H1 (cell line): ENCODE results near the gene LRP3. TPM values are rescaled to one million over a fixed set of nuclear protein-coding genes. Genes with fewer than 3 reads are reported as not detected.

Source experiments
- CTCF ChIA-PET: fragments of 300-600 bp; sonication (Branson Sonifier 250); formaldehyde crosslinking; loops from one replicate; lab custom pipeline; 2021; ENCODE audit not compliant: partially characterized antibody; lab: Charles Lee
- POLR2A ChIA-PET: fragments of 300-600 bp; sonication (Branson Sonifier 250); formaldehyde crosslinking; loops from one replicate; lab custom pipeline; 2021; ENCODE audit warnings: inconsistent platforms; ENCODE audit not compliant: partially characterized antibody; lab: Charles Lee
- DNase-seq, 2 experiments: peaks; one replicate each; pipeline versions ENCODE4 v3.0.0 to v3.0.0-alpha.2; 2010 to 2022; ENCODE audit warnings: low spot score in 2 of 2, low read depth in 1 of 2, mixed read lengths in 1 of 2
- FAIRE-seq: peaks from 2 replicates; lab custom pipeline; 2011; peaks lifted over from hg19 to GRCh38; lab: Jason Lieb, UNC
- H2AFZ ChIP-seq: 2 replicates; pipeline ENCODE4 v1.8.1; 2012; ENCODE audit warnings: low read length, inconsistent platforms
- H2AK5ac ChIP-seq: 2 replicates; pipeline ENCODE4 v1.6.1; 2013; ENCODE audit warnings: low read depth, low read length
- H2BK120ac ChIP-seq: replicated peaks from 2 replicates; pipeline ENCODE3; 2013; ENCODE audit warnings: low read depth, low read length, inconsistent platforms
- H2BK12ac ChIP-seq: 2 replicates; pipeline ENCODE4 v1.6.1; 2013; ENCODE audit warnings: low read depth, low read length
- H2BK15ac ChIP-seq: 2 replicates; pipeline ENCODE4 v1.6.1; 2013; ENCODE audit warnings: low read length
- H2BK20ac ChIP-seq: 2 replicates; pipeline ENCODE4 v1.6.1; 2013; ENCODE audit warnings: low read length
- H2BK5ac ChIP-seq: 2 replicates; pipeline ENCODE4 v1.6.1; 2013; ENCODE audit warnings: low read depth, low read length
- H3K14ac ChIP-seq: 2 replicates; pipeline ENCODE4 v1.6.1; 2013; ENCODE audit warnings: inconsistent platforms; ENCODE audit not compliant: insufficient read length
- H3K18ac ChIP-seq: 2 replicates; pipeline ENCODE4 v1.6.1; 2013; ENCODE audit warnings: low read length; ENCODE audit errors: extremely low read depth
- H3K23ac ChIP-seq: 2 replicates; pipeline ENCODE4 v1.6.1; 2013; ENCODE audit warnings: inconsistent platforms; ENCODE audit not compliant: insufficient read length
- H3K23me2 ChIP-seq: 2 replicates; pipeline ENCODE4 v1.6.1; 2013; ENCODE audit warnings: low read depth, low read length
- H3K27ac ChIP-seq: 2 replicates; pipeline ENCODE4 v1.6.1; 2011; ENCODE audit warnings: low read depth, low read length, inconsistent platforms
- H3K27me3 ChIP-seq, 4 experiments: replicated peaks in 1 of 4; 1 replicate in 1 of 4; 2 replicates in 3 of 4; pipeline versions ENCODE4 v1.6.1 to v1.8.1; 2011 to 2013; ENCODE audit warnings: low read length in 3 of 4, mild to moderate bottlenecking in 3 of 4, inconsistent platforms in 2 of 4, mixed read lengths in 2 of 4, moderate library complexity in 1 of 4; ENCODE audit not compliant: control insufficient read depth in 3 of 4, insufficient read depth in 3 of 4; ENCODE audit errors: extremely low read depth in 1 of 4
- H3K36me3 ChIP-seq, 4 experiments: 2 replicates each; pipeline versions ENCODE4 v1.6.1 to v1.8.1; 2011 to 2013; ENCODE audit warnings: mild to moderate bottlenecking in 4 of 4, low read length in 3 of 4, moderate library complexity in 2 of 4, control low read depth in 1 of 4, inconsistent platforms in 1 of 4; ENCODE audit not compliant: insufficient read depth in 4 of 4, control insufficient read depth in 2 of 4
- H3K4ac ChIP-seq: replicated peaks from 2 replicates; pipeline ENCODE3; 2013; ENCODE audit warnings: low read length, low read depth, mixed read lengths, inconsistent platforms; ENCODE audit not compliant: insufficient read length
- H3K4me1 ChIP-seq, 4 experiments: replicated peaks in 1 of 4; 1 replicate in 1 of 4; 2 replicates in 3 of 4; pipeline versions ENCODE4 v1.6.1 to v1.8.1; 2011 to 2013; ENCODE audit warnings: low read length in 3 of 4, inconsistent platforms in 2 of 4, mixed read lengths in 1 of 4; ENCODE audit not compliant: insufficient read depth in 4 of 4, control insufficient read depth in 3 of 4
- H3K4me2 ChIP-seq, 2 experiments: 2 replicates each; pipeline versions ENCODE4 v1.6.1 to v1.8.1; 2011 to 2013; ENCODE audit warnings: low read depth in 2 of 2, low read length in 2 of 2, control low read depth in 1 of 2, inconsistent platforms in 1 of 2, mild to moderate bottlenecking in 1 of 2; ENCODE audit not compliant: insufficient read depth in 1 of 2
- H3K4me3 ChIP-seq, 4 experiments: fragments of 200-600, 300-600 bp in 1 of 4; sonication (generic), shearing (Covaris generic), sonication (Bioruptor Twin) in 1 of 4; 2 replicates each; pipeline versions ENCODE4 v1.5.1 to v1.8.1; 2011 to 2016; ENCODE audit warnings: low read length in 4 of 4, low read depth in 3 of 4, control low read depth in 2 of 4, inconsistent platforms in 2 of 4, mild to moderate bottlenecking in 2 of 4, mixed read lengths in 1 of 4, moderate library complexity in 1 of 4; ENCODE audit not compliant: insufficient read depth in 2 of 4; ENCODE audit errors: extremely low read depth in 1 of 4
- H3K56ac ChIP-seq: replicated peaks from 2 replicates; pipeline ENCODE3; 2013; ENCODE audit warnings: low read depth, mild to moderate bottlenecking, mixed read lengths, low read length, inconsistent platforms; ENCODE audit not compliant: insufficient read length
- H3K79me1 ChIP-seq: 2 replicates; pipeline ENCODE4 v1.6.1; 2013; ENCODE audit warnings: low read depth, low read length, control low read depth
- H3K79me2 ChIP-seq, 2 experiments: 2 replicates each; pipeline versions ENCODE4 v1.6.1 to v1.8.1; 2012 to 2013; ENCODE audit warnings: low read length in 2 of 2, mild to moderate bottlenecking in 2 of 2, inconsistent platforms in 1 of 2; ENCODE audit not compliant: insufficient read depth in 2 of 2, control insufficient read depth in 1 of 2
- H3K9ac ChIP-seq, 4 experiments: replicated peaks in 1 of 4; 1 replicate in 1 of 4; 2 replicates in 3 of 4; pipeline versions ENCODE4 v1.6.1 to v1.8.1; 2011 to 2013; ENCODE audit warnings: low read depth in 3 of 4, low read length in 3 of 4, control low read depth in 2 of 4, mild to moderate bottlenecking in 2 of 4, moderate library complexity in 2 of 4, inconsistent platforms in 1 of 4; ENCODE audit errors: extremely low read depth in 1 of 4
- H3K9me3 ChIP-seq, 2 experiments: 2 replicates each; pipeline versions ENCODE4 v1.6.1 to v1.8.1; 2012 to 2013; ENCODE audit warnings: mild to moderate bottlenecking in 2 of 2, moderate library complexity in 2 of 2, control low read depth in 1 of 2, inconsistent platforms in 1 of 2, low read depth in 1 of 2, low read length in 1 of 2, mixed read lengths in 1 of 2; ENCODE audit not compliant: insufficient read depth in 2 of 2
- H4K20me1 ChIP-seq, 2 experiments: replicated peaks in 1 of 2; 2 replicates each; pipeline versions ENCODE3 to v1.8.1; 2011 to 2013; ENCODE audit warnings: inconsistent platforms in 2 of 2, low read length in 2 of 2, mild to moderate bottlenecking in 1 of 2; ENCODE audit not compliant: insufficient read depth in 2 of 2, control insufficient read depth in 1 of 2
- H4K5ac ChIP-seq: 2 replicates; pipeline ENCODE4 v1.6.1; 2013; ENCODE audit warnings: low read length, low read depth, mixed read lengths, inconsistent platforms; ENCODE audit not compliant: insufficient read length
- H4K8ac ChIP-seq: 2 replicates; pipeline ENCODE4 v1.8.0; 2013; ENCODE audit warnings: mild to moderate bottlenecking, moderate library complexity, low read length, inconsistent platforms; ENCODE audit not compliant: insufficient read depth; ENCODE audit errors: extremely low read depth
- H4K91ac ChIP-seq: replicated peaks from 2 replicates; pipeline ENCODE3; 2013; ENCODE audit warnings: low read length, mixed read lengths, inconsistent platforms; ENCODE audit not compliant: insufficient read length
- CEBPB ChIP-seq: IDR thresholded peaks from 2 replicates; pipeline ENCODE4 v1.6.1; 2012; ENCODE audit warnings: low read depth, low read length
- CREB1 ChIP-seq: IDR thresholded peaks from 2 replicates; pipeline ENCODE4 v1.6.1; 2012; ENCODE audit warnings: inconsistent platforms
- GABPA ChIP-seq: IDR thresholded peaks from 2 replicates; pipeline ENCODE4 v1.6.1; 2011; ENCODE audit warnings: mild to moderate bottlenecking, low read length, moderate library complexity, borderline replicate concordance; ENCODE audit not compliant: insufficient read depth
- KDM1A ChIP-seq: fragments of 200-600, 300-600 bp; sonication (generic); IDR thresholded peaks from 2 replicates; pipeline ENCODE4 v1.7.1; 2016; ENCODE audit warnings: mild to moderate bottlenecking, low read length, borderline replicate concordance
- PHF8 ChIP-seq: fragments of 200-600 bp; sonication (generic); conservative IDR thresholded peaks from 2 replicates; pipeline ENCODE4 v1.7.1; 2012; ENCODE audit warnings: low read depth, mild to moderate bottlenecking, inconsistent platforms, low read length, moderate library complexity
- SIX5 ChIP-seq: IDR thresholded peaks from 2 replicates; pipeline ENCODE4 v1.6.1; 2011; ENCODE audit warnings: mild to moderate bottlenecking, low read depth, low read length
- TEAD4 ChIP-seq: IDR thresholded peaks from 2 replicates; pipeline ENCODE4 v1.6.1; 2012; ENCODE audit warnings: low read depth, low read length, inconsistent platforms, mixed read lengths
- WGBS, 2 experiments: shearing (Covaris generic) in 1 of 2; methylation state at CpG; one replicate each; pipeline versions ENCODE4 v1.1.6 to v1.1.7; 2013 to 2015; ENCODE audit warnings: low lambda C conversion rate in 2 of 2, mixed read lengths in 2 of 2, inconsistent platforms in 1 of 2, low coverage in 1 of 2, missing lambda C conversion rate in 1 of 2; ENCODE audit not compliant: insufficient replicate concordance in 2 of 2, insufficient coverage in 1 of 2, insufficient read length in 1 of 2; ENCODE audit errors: extremely low coverage in 1 of 2, missing lambda C conversion rate in 1 of 2; 5-methylcytosine and 5-hydroxymethylcytosine counted together
- polyA plus RNA-seq, 7 experiments: library from polyadenylated mRNA; depleted of rRNA in 3 of 7; stranded (reverse) in 5 of 7; unstranded in 2 of 7; fragments of >200 nt in 5 of 7; fragments of 200-250 nt in 2 of 7; gene quantifications; 1 replicate in 5 of 7; 2 replicates in 1 of 7; 4 replicates in 1 of 7; pipeline versions ENCODE4 v1.2.1 to v1.2.3, GENCODE V29; 2011 to 2013; ENCODE audit warnings: missing spikeins in 2 of 7, mixed read lengths in 2 of 7
- total RNA-seq: library from RNA; stranded (reverse); fragmentation: NEBNext Ultra II Directional; extraction: Animal tissue kit (Norgen Biotek cat#: 25700); gene quantifications from 2 replicates; pipeline ENCODE4 v1.2.1, GENCODE V29; 2021
- TF ChIP-seq, protein P1 (sequence below), 3 experiments: IDR thresholded peaks; 1 replicate in 2 of 3; 2 replicates in 1 of 3; pipeline versions ENCODE4 v1.5.1 to v1.6.1; 2011; ENCODE audit warnings: low read length in 3 of 3, mild to moderate bottlenecking in 3 of 3, inconsistent platforms in 2 of 3, low read depth in 1 of 3, moderate library complexity in 1 of 3; ENCODE audit not compliant: insufficient read depth in 1 of 3; ENCODE audit errors: control extremely low read depth in 1 of 3

LRP3 gene
- total and polyA plus RNA-seq, 2 of the 8 experiments (the other 6 are each of a cell fraction or from before 2014, with no cell fraction given): 30.3 to 33.7 TPM

DNA sequence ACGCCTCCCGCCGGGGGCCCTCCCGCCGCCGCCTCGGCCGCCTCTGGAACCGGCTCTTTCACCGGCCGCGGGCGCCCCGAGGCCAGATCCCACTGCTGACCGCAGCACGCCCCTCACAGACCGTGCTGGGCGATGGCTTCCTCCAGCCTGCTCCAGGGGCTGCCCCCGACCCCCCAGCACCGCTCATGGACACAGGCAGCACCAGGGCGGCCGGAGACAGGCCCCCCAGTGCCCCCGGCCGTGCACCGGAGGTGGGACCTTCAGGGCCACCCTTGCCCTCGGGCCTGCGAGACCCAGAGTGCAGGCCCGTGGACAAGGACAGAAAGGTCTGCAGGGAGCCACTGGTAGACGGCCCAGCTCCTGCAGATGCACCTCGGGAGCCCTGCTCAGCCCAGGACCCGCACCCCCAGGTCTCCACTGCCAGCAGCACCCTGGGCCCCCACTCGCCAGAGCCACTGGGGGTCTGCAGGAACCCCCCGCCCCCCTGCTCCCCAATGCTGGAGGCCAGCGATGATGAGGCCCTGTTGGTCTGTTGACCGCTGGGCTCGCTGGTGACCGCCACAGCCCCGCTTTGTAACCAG lies 13.0 kb downstream of the LRP3 start:
- Histone ChIP-seq H2AFZ (no peak overlapping the region), H2BK15ac (no peak overlapping the region), H3K4me2 (no peak overlapping the region), H3K79me1 (peaks cover 3% of the 10 kb centered on the region; the same call in 1 of the 2 replicates), H3K9me3 (no peaks in the 10 kb centered on the region), H3K4me1 (no peaks in the 10 kb centered on the region; a peak in 2 of 7 replicates), H2AK5ac (no peak overlapping the region), H3K36me3 (peaks cover 0 to 28% (median 2%) of the 10 kb centered on the region in 4 experiments; a peak in 4 of 8 replicates), H2BK120ac (no peak overlapping the region), H3K79me2 (no peaks in the 10 kb centered on the region), H4K91ac (no peak overlapping the region), H3K18ac (no peak overlapping the region), H4K8ac (no peak overlapping the region), H3K9ac (no peak overlapping the region), H3K14ac (no peak overlapping the region), H3K56ac (no peak overlapping the region), H2BK20ac (no peak overlapping the region), H3K23ac (no peak overlapping the region), H3K27ac (no peak overlapping the region), H2BK12ac (no peak overlapping the region), H3K4ac (no peak overlapping the region), H3K23me2 (no peaks in the 10 kb centered on the region), H4K5ac (no peak overlapping the region), H2BK5ac (no peak overlapping the region), H4K20me1 (peaks cover 0 to 7% of the 10 kb centered on the region in 2 experiments), H3K27me3 (no peaks in the 10 kb centered on the region), H3K4me3 (no peak overlapping the region)
- no peak for FAIRE-seq
- TF ChIP-seq CREB1: no peak
- TF ChIP-seq SIX5: no peak
- no peak for TF ChIP-seq TEAD4
- TF ChIP-seq GABPA: no peak
- TF ChIP-seq, protein P1, sequence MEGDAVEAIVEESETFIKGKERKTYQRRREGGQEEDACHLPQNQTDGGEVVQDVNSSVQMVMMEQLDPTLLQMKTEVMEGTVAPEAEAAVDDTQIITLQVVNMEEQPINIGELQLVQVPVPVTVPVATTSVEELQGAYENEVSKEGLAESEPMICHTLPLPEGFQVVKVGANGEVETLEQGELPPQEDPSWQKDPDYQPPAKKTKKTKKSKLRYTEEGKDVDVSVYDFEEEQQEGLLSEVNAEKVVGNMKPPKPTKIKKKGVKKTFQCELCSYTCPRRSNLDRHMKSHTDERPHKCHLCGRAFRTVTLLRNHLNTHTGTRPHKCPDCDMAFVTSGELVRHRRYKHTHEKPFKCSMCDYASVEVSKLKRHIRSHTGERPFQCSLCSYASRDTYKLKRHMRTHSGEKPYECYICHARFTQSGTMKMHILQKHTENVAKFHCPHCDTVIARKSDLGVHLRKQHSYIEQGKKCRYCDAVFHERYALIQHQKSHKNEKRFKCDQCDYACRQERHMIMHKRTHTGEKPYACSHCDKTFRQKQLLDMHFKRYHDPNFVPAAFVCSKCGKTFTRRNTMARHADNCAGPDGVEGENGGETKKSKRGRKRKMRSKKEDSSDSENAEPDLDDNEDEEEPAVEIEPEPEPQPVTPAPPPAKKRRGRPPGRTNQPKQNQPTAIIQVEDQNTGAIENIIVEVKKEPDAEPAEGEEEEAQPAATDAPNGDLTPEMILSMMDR (IDR thresholded peaks at IDR 0.05; ENCODE audit: control extremely low read depth in 1 of 3, insufficient read depth in 1 of 3, low read depth in 1 of 3, low read length in 3 of 3): no peak
- TF ChIP-seq PHF8: no peak
- TF ChIP-seq CEBPB: no peak
- TF ChIP-seq KDM1A: no peak
- 91% methylated on average over 16 of the region's 38 CpGs; no CpG with 5 or more reads in 1 of the 2 experiments for WGBS, 2 experiments
- CTCF ChIA-PET: interaction anchor here (1.0 kb wide), 1 partner anchor 28 kb away, joined by 3 read pairs; no protein-coding TSS in a partner anchor
- DNase-seq: no peak
- POLR2A ChIA-PET: interaction anchor here (1.2 kb wide), 1 partner anchor 11 kb away, joined by 3 read pairs; no protein-coding TSS in a partner anchor
